Upper lobe of left lung (tissue), 4 donors: Measurements from ENCODE around the gene SPTB.

ENCODE experiments used
- CTCF ChIP-seq, 6 experiments: fragments of 450-650 bp in 4 of 6; fragments of 200-600 bp in 2 of 6; sonication (generic) in 2 of 6; IDR thresholded peaks; one replicate each; pipeline ENCODE4 v1.5.1; 2016 to 2019; ENCODE audit warnings: antibody characterized with exemption in 6 of 6
- POLR2A ChIP-seq, 4 donors: fragments of 450-650 bp; IDR thresholded peaks; one replicate each; pipeline ENCODE4 v1.5.1; 2016 to 2017; ENCODE audit warnings: antibody characterized with exemption in 4 of 4, mild to moderate bottlenecking in 2 of 4
- POLR2AphosphoS5 ChIP-seq, 2 donors: sonication (generic); formaldehyde crosslinking; IDR thresholded peaks; one replicate each; pipeline ENCODE4 v1.5.1; 2017; ENCODE audit warnings: antibody characterized with exemption in 2 of 2

GRCh38 chr14:64743061-64743460, 136.6 kb downstream of the SPTB start:
- TF ChIP-seq CTCF (IDR thresholded peaks at IDR 0.05) = no peak
- TF ChIP-seq POLR2A (IDR thresholded peaks at IDR 0.05) = no peak
- no peak for TF ChIP-seq POLR2AphosphoS5 (IDR thresholded peaks at IDR 0.05)
